NCI-H1048 (cell line): Measurements from ENCODE around the gene IRGQ.
A peak's percentile ranks its signal among the peaks of the same experiment; 100 is the strongest.
"Not testable (repeated sequence)": the region's sequence is repeated elsewhere in the genome, so short reads cannot be mapped to it uniquely, and the experiment has no call there.

ENCODE experiments used
- DNase-seq: peaks from one replicate; lab custom pipeline; 2025; lab: John Stamatoyannopoulos, UW

The IRGQ gene

DNA sequence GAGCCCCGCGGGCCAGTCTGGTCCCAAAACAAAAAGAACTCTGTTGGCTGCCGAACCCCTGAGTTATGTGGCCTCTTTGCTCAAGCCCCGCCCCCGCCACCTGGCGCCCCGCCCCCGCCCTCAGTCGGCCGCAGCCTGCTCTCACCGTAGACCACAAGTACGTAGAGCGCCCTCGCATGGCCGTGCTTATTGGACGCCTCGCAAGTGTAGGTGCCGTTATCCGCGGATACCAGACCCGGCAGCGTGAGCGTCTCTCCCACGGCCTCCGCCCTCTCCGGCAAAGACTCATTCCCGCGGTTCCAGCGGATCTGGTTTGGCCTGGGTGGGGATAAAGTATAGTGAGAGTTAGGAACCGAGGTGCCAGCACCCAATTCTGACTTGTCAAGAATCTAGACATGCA, 29.0 kb upstream of the IRGQ start:
- DNase-seq: no peak

DNA sequence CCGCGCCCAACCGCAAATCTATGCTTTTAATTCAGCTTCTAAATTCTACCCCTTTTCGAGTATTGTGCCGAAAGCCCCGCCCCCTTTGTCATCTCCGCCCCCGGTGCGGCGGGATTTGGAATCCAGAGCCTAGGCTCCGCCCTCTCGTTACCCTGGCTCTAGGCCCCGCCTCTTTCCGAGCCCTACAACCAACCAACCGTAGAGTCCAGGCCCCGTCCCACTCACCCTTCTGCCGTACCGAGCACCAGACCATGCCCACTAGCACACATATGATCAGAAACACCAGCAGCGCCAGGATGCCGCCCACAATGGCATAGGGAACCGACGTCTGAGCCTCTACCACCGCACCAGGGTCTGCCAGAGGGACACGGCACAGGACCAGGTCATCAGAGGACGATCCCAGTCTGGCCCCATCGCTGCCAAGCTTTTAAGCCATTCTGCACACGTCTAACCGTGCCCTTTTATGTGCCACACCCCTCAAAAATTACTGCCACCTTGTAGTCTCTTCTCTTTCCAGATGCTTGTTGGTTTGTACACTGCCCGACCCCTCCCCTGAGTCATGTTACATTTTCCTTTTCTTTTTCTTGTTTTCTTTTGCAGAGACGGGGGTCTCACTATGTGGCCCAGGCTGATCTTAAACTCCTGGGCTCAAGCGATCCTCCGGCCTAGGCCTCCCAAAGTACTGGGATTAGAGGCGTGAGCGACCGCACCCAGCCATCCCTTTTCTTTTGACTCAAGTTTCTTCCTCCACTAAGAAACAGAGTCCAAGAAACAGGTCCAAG, 28.1 kb upstream of the IRGQ start:
- DNase-seq: no peak

DNA sequence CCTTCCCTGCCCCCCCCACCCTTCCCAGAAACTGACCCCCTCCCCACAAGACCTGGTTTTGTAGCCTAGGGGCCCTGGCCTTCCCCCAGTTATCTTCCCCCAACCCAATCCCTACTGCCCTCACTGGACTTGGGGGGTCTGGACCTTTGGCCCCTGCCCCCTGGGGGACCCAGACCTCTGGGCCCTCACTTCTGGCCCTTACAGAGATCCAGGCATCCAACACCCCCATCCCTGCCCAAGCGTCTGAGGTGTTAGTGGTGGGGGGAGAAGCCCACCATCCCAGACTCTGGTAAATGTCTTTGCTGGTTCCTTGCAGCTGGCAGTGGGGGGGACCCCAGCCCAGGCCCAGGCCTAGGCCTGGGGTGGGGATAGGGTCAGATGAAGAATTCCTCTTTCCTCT, 27.0 kb upstream of the IRGQ start:
- no peak for DNase-seq

GRCh38 chr19:43622070-43622469, 26.1 kb upstream of the IRGQ start:
- no peak for DNase-seq

- DNase-seq: no peak
These were observed 24.4 kb upstream of the IRGQ start for GRCh38 chr19:43620061-43621001.

- peak; percentile 96 for DNase-seq
These were observed 23.5 kb upstream of the IRGQ start, which contains the start of gene ZNF428 for GRCh38 chr19:43619262-43620060. ZNF428 (minus strand) TSS chr19:43619629; CDS start chr19:43614304, 5,325 bp downstream.

GRCh38 chr19:43618921-43619261, 23.0 kb upstream of the IRGQ start:
- no peak for DNase-seq

DNA sequence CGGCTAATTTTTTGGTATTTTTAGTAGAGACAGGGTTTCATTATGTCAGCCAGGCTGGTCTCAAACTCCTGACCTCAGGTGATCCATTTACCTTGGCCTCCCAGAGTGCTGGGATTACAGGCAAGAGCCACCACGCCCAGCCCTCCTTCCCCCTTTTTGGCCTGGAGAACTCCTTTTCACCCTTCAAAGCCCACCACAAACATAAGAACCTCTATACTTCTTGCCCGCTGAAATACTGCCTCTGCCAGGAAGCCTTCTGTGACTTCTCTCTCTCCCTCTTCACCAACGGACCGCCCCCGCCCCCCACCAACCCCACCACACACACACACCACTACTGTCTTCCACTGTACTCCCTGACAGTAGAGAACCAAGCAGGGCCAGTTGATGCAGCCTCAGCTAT, 21.0 kb upstream of the IRGQ start:
- DNase-seq: no peak

GRCh38 chr19:43616306-43616705, 20.4 kb upstream of the IRGQ start:
- no peak for DNase-seq

DNA sequence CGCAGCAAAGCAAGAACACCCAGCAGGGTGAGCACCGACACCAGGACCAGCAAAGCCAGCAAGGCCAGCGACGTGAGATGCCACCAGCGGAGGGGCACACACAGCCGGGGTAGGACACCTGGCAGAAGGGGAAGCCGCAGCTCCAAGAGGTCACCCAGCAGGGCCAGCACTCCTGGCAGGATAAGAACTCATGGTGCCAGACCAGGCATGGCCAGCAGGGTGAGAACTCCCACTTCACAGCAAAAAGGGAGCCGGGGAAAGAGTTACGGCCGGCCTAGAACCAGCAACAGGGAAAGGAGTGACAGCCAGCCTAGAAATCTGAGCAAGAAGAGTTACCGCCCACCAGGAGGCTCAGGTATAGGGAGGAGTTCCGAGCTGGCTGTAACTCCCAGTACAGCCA, 16.4 kb upstream of the IRGQ start:
- no peak for DNase-seq

- DNase-seq: no peak
These were observed 15.9 kb upstream of the IRGQ start, which contains the start of gene SRRM5 for GRCh38 chr19:43611788-43612187. SRRM5 (plus strand) TSS chr19:43612088; CDS start chr19:43612122, 34 bp downstream.

GRCh38 chr19:43610493-43610892, 14.6 kb upstream of the IRGQ start:
- no peak for DNase-seq

GRCh38 chr19:43609872-43610271, 13.9 kb upstream of the IRGQ start:
- no peak for DNase-seq

DNA sequence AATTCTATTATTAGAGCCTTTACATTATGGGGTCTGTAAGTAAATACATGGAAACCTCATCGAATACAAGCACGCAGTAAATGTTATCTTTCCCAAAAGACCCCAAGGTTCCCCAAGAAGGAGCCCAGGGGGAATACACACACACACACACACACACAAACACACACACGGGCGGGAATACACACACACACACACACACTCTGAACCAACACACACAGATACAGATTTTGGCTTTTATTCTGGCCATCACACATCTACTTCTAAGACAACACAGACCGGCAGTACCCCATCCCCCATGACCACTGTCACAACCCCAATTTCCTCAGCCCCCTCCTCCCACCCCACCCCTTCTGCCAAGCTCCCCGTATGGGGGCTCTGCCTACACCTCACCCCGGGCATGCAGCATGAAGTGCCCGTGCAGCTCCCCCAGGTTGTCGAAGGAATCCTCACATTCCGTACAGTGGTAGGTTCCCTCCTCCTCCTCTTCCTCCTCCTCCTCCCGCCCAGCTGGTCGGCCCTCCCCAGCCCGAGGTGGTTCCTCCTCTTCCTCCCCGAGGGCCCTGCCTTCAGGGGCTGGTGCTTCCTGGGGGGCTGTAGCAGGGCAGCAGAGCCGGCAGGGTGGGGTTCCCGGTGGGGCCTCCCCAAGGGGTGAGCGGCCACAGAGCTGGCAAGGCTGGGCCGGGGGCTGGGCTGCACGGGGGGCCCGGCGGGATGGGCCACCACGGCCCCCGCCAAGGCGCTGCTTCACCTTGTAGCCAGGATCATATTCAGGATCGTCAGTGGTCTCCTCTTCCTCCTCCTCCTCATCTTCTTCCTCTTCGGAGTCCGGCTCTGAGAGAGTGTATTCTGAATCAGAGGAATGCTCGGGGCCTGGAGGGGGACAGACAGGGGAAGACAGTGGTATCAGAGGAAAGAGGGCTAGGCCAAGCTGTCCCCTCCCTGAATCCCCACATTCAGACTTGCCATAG, 11.6 kb upstream of the IRGQ start:
- DNase-seq: no peak

GRCh38 chr19:43606569-43607229, 10.8 kb upstream of the IRGQ start:
- no peak for DNase-seq

- DNase-seq: no peak
These were observed 10.1 kb upstream of the IRGQ start for GRCh38 chr19:43605875-43606568.

- not testable (repeated sequence) for DNase-seq
These were observed 4.4 kb upstream of the IRGQ start for GRCh38 chr19:43600326-43600725.

GRCh38 chr19:43599635-43600295, 3.8 kb upstream of the IRGQ start:
- DNase-seq: no peak
